ENCODE measurements around the gene QRICH2.

GRCh38 chr17:76246080-76247066, 61.7 kb downstream of the QRICH2 start:
- TF ChIP-seq CTCF (IDR thresholded peaks at IDR 0.05), result no peak
- no peak for TF ChIP-seq POLR2A (IDR thresholded peaks at IDR 0.05)

All from testis (tissue), 2 donors.